Cardiac ventricle fibroblast (primary cell): ENCODE measurements around the gene CD3G. TPM values are rescaled to one million over a fixed set of nuclear protein-coding genes. Genes with fewer than 3 reads are reported as not detected.

ENCODE experiments used
- total RNA-seq: library from RNA; depleted of rRNA; stranded (reverse); fragments of >200 nt; gene quantifications from 2 replicates; pipeline ENCODE4 v1.2.3, GENCODE V29; 2015

CD3G gene
- not detected in 2 replicates for total RNA-seq

DNA sequence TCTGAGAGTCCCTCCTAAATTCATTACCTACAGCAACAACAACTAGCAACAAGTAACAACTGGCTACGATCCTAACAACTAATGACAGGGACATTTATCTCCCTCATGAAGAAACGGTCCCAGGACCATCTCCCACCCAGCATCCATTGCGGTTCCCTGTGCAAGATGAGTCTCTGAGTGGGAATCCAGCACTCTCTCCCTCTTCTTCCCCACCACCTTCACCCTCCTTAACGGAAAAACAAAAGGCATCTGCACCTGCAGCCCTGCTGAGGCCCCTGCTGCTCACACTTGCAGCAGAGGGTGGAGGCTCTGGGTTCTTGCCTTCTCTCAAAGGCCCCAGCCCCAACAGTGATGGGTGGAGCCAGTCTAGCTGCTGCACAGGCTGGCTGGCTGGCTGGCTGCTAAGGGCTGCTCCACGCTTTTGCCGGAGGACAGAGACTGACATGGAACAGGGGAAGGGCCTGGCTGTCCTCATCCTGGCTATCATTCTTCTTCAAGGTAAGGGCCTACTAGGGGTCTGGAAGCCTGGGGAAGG, at the start of gene CD3G:
Gene CD3G, plus strand, starts transcription at position 364 of the 535 bp plus-strand sequence. Its CDS starts 80 bp downstream, at position 444.

GRCh38 chr11:118304568-118305248, 39.4 kb upstream of the CD3G start, which contains the start of gene CD3E:
Gene CD3E (plus strand): TSS chr11:118304730. CDS start chr11:118304953, 223 bp downstream.

GRCh38 chr11:118342503-118343161, 1.5 kb upstream of the CD3G start, which contains the start of gene CD3D:
Gene CD3D (minus strand): TSS chr11:118342705. CDS start chr11:118342607, 98 bp downstream.

DNA sequence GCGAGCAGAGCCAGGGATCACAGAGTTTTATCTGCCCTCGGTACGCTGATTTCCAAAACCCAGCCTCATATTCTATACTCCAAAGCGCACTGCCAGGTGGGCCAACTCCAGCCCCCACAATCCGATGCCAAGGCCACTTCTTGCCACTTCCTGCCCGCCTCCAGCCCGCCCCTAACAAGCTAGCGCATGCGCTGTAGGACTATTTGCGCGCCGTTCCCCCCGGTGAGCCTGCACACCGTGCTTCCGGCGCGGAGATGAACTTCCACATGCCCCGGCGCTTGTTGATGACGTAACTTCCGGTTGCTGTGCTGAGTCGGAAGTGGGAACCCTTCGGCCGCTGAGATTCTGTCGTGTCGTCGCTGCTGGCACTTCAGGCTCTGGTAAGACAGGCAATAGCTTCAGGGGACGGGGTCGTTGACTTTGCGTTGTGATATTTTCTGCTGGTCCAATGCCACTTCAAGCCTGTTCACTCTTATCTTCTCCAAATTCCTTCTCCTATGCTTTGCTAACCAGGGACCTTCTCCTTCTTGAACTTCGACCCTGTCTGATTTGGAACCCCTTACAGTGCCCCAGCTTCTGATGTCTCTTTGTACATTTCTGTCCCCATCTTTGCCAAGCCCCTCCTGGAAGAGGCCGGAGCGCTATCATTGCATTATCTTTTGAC, 15.3 kb downstream of the CD3G start, which contains the start of gene UBE4A:
Gene UBE4A, plus strand, starts transcription at position 306 of the 664 bp plus-strand sequence. CDS start 5,481 bp downstream, outside the sequence.

GRCh38 chr11:118401151-118401879, 57.2 kb downstream of the CD3G start, which contains the start of gene ATP5MG:
Gene ATP5MG (plus strand): TSS chr11:118401606. CDS start chr11:118401666, 60 bp downstream.

Other genes with a start within 250 kb of the CD3G start
- 0.19 and 0.44 TPM in 2 replicates for gene SCN4B, start 191.5 kb upstream of the CD3G start, total RNA-seq
- not detected in 2 replicates for gene SCN2B, start 167.7 kb upstream of the CD3G start, total RNA-seq
- gene JAML, start 119.3 kb upstream of the CD3G start, total RNA-seq: not detected in 2 replicates
- gene MPZL3, start 92.0 kb upstream of the CD3G start, total RNA-seq: 0.05 and 0.06 TPM in 2 replicates
- 0.44 and 0.68 TPM in 2 replicates for gene MPZL2, start 80.0 kb upstream of the CD3G start, total RNA-seq
- gene CD3E, start 39.6 kb upstream of the CD3G start, total RNA-seq: not detected in 2 replicates
- not detected in 2 replicates for gene CD3D, start 1.6 kb upstream of the CD3G start, total RNA-seq
- 30.8 and 32.3 TPM in 2 replicates for gene UBE4A, start 15.3 kb downstream of the CD3G start, total RNA-seq
- 27.5 and 29.8 TPM in 2 replicates for gene ATP5MG, start 57.3 kb downstream of the CD3G start, total RNA-seq
- gene KMT2A, start 92.1 kb downstream of the CD3G start, total RNA-seq: 28.0 and 33.8 TPM in 2 replicates
- 0.20 TPM in 1 of 2 replicates, not detected in the other for gene TTC36, start 183.1 kb downstream of the CD3G start, total RNA-seq
- 6.0 and 15.4 TPM in 2 replicates for gene TMEM25, start 186.8 kb downstream of the CD3G start, total RNA-seq
- gene IFT46, start 221.6 kb downstream of the CD3G start, total RNA-seq: 17.4 and 23.0 TPM in 2 replicates
- gene ARCN1, start 228.1 kb downstream of the CD3G start, total RNA-seq: 115 and 140 TPM in 2 replicates